ENCODE results near the gene PODNL1.

Gene PODNL1

DNA sequence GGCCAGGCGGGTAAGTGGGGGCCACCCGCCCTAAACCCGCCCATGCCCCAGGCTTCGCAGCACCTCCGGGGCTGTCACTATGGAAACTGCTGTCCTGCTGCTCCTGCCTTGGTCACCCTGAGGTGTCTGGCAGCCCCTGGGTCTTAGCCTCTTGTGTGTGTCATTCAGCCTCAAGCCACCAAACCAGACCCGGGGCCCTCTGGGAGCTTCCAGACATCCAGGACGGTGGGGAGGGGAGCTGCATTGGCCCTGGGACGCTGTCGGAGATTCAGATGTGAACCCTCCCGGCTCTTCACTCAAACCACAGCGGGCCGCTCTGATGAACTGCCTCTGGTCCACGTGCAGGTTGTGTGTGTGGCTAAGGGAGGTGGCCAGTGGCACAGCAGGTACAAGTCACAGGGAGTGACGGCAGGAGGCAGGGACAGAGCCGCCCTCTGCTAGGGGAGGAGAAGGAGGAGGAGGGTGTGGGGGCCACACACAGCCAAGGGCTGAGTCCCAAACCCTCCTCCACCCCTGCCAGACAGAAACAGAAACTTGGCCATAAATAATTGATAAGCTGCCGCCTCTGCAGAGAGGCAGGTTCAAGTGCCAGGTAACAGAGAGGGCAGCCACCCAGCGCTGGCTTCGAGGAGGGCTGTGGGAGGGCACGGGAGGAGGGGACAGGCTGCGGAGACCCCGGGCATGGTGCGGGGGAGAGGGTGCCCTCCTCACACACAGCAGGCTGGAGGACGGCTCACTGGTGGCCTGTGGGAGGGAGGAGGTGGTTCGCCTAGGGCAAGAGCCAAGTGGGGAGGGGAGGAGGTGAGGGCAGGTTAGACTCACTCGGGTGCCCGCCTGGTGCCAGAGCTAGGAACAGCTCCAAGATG is 53.3 kb downstream of the PODNL1 start:
- Histone ChIP-seq H3K27me3 (ENCODE audit: insufficient read depth, low read depth, severe bottlenecking) (no peaks in the 10 kb centered on the region), H3K36me3 (no peaks in the 10 kb centered on the region), H3K9me3 (ENCODE audit: severe bottlenecking) (no peaks in the 10 kb centered on the region), H3K4me3 (ENCODE audit: low read depth, low read length) (no peak overlapping the region), H3K27ac (no peak overlapping the region)
- no peak for DNase-seq
- TF ChIP-seq, protein P1, sequence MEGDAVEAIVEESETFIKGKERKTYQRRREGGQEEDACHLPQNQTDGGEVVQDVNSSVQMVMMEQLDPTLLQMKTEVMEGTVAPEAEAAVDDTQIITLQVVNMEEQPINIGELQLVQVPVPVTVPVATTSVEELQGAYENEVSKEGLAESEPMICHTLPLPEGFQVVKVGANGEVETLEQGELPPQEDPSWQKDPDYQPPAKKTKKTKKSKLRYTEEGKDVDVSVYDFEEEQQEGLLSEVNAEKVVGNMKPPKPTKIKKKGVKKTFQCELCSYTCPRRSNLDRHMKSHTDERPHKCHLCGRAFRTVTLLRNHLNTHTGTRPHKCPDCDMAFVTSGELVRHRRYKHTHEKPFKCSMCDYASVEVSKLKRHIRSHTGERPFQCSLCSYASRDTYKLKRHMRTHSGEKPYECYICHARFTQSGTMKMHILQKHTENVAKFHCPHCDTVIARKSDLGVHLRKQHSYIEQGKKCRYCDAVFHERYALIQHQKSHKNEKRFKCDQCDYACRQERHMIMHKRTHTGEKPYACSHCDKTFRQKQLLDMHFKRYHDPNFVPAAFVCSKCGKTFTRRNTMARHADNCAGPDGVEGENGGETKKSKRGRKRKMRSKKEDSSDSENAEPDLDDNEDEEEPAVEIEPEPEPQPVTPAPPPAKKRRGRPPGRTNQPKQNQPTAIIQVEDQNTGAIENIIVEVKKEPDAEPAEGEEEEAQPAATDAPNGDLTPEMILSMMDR (IDR thresholded peaks at IDR 0.05; ENCODE audit: low read depth, low read length) = no peak

DNA sequence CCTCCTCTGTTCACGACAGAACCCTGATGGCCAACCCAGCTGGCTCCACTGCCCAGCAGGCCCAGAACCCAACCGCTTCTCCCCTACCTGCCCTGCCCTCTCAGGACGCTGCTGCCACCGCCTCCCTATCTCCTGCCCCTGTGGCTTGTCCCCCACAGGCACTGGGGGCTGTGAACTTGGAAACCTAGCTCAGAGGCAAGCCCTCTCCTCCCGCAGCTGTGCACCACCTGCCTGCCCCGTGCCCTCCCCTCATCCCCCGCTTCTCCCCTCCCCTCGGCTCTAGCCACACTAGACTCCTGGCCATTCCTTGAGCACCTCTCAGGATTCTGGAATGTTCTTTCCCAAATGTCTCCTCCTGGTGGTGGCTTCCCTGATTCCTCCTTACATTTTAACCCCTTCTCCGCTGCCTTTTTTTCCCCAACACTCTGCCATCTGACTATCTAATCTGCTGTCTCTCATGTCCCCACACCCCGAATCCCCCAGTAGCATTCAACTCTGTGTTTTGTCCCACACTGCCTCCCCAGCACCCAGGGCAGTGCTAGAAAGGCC is 54.6 kb downstream of the PODNL1 start:
- Histone ChIP-seq H3K36me3 (no peaks in the 10 kb centered on the region), H3K9me3 (ENCODE audit: severe bottlenecking) (no peaks in the 10 kb centered on the region), H3K4me3 (ENCODE audit: low read depth, low read length) (no peak overlapping the region), H3K27me3 (ENCODE audit: insufficient read depth, low read depth, severe bottlenecking) (no peaks in the 10 kb centered on the region), H3K27ac (no peak overlapping the region)
- TF ChIP-seq, protein P1 (IDR thresholded peaks at IDR 0.05; ENCODE audit: low read depth, low read length) = no peak
- DNase-seq = no peak

DNA sequence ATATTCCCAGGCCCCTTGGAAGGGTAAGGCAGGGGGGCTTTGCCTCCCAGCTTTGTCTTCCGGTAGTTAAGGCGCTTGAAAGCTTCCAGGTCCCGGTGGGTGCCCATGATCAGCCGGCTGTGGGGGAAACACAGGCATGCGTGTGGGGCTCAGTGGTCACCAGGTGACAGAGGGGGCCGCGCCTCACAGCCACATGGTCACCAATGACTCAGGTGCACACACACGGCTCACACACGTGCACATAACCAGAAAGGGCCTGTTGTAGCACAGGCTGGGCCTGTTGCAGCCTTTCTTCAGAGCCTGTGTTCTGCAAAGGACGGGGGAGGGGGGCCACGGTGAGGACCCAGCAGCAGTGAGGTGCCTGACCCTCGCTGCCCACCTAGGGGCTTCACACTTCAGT is 55.4 kb downstream of the PODNL1 start:
- TF ChIP-seq, protein P1 (IDR thresholded peaks at IDR 0.05; ENCODE audit: low read depth, low read length) = no peak
- no peak for DNase-seq
- no peaks in the 10 kb centered on the region for H3K27me3 ChIP-seq (ENCODE audit: insufficient read depth, low read depth, severe bottlenecking)
- H3K36me3 ChIP-seq = no peaks in the 10 kb centered on the region
- H3K27ac ChIP-seq = no peak overlapping the region
- no peak overlapping the region for H3K4me3 ChIP-seq (ENCODE audit: low read depth, low read length)
- no peaks in the 10 kb centered on the region for H3K9me3 ChIP-seq (ENCODE audit: severe bottlenecking)

DNA sequence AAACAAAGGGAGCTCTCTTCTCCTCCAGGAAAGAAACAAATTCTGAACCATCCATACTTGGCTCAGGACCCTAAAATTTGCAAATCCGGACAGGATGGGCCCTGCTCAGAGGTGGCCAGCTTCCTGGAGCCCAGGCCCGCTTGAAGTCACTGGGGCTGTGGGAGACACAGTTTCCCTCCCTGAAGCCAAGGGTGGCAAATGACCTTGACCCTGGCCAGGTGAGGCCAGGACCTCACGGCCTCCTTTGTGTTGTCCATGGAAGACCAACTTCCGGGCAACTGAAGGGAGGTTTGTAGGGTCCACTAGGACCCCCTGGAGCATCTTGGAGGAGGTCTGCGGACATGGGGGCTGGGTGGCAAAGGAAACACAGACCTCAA is 55.8 kb downstream of the PODNL1 start:
- no peaks in the 10 kb centered on the region for H3K9me3 ChIP-seq (ENCODE audit: severe bottlenecking)
- H3K36me3 ChIP-seq = no peaks in the 10 kb centered on the region
- DNase-seq = no peak
- no peak overlapping the region for H3K27ac ChIP-seq
- no peaks in the 10 kb centered on the region for H3K27me3 ChIP-seq (ENCODE audit: insufficient read depth, low read depth, severe bottlenecking)
- no peak overlapping the region for H3K4me3 ChIP-seq (ENCODE audit: low read depth, low read length)
- TF ChIP-seq, protein P1 (IDR thresholded peaks at IDR 0.05; ENCODE audit: low read depth, low read length) = no peak

DNA sequence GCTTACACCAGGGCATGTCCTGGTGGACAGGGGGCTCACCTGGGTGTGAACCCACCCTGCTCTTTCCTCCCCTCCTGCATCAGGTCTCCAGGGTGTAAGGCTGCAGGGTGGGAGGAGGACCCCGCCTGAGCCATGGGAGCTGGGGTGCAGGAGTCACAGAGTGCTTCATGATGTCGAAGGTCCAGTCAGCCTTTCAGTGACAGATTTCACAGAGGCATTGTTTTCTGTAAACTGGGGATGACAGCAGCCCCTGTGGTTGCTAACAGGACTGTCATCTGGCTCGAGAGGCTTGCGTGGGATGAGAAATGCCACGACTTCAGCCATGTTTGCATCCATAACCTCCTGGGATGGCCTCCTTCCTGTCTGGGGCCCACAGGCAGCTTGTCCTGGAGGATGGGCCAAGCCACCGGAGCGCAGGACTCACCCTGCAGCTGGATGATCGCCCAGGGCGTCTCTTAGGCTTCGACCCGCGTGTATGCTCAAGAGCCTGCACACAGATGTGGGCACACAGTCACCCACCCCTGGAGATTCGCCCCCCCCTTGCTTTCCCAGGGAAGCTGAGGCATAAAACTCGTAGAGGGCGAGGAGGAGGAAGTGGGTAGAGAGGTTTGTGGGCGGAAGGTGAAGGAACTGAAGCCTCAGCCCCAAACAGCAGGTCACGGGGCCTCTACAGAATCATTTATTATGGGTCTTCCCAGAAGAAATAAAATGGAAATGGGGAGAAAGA is 56.4 kb downstream of the PODNL1 start:
- DNase-seq = no peak
- Histone ChIP-seq H3K9me3 (ENCODE audit: severe bottlenecking) (no peaks in the 10 kb centered on the region), H3K27me3 (ENCODE audit: insufficient read depth, low read depth, severe bottlenecking) (no peaks in the 10 kb centered on the region), H3K27ac (peak overlapping the region; percentile 80), H3K4me3 (ENCODE audit: low read depth, low read length) (no peak overlapping the region), H3K36me3 (no peaks in the 10 kb centered on the region)
- TF ChIP-seq, protein P1 (IDR thresholded peaks at IDR 0.05; ENCODE audit: low read depth, low read length) = no peak

All from WERI-Rb-1 (cell line).